AG04450 (cell line): Measurements from ENCODE around the gene CPN2. TPM values are rescaled to one million over a fixed set of nuclear protein-coding genes. Genes with fewer than 3 reads are reported as not detected.

Experiments used
- CTCF ChIA-PET: fragments of 300-600, 350-600 bp; formaldehyde crosslinking; extraction: SDS; loops from one replicate; lab custom pipeline; 2022; ENCODE audit warnings: antibody characterized with exemption, inconsistent platforms; lab: Charles Lee
- POLR2A ChIA-PET: fragments of 350-600 bp; formaldehyde crosslinking; extraction: SDS; loops from one replicate; lab custom pipeline; 2021; ENCODE audit warnings: antibody characterized with exemption, inconsistent platforms; lab: Yijun Ruan, JAX
- DNase-seq: peaks from one replicate; pipeline ENCODE4 v3.0.0-alpha.2; 2011; ENCODE audit warnings: low read depth, low spot score
- H3K27ac ChIP-seq: one replicate; pipeline ENCODE4 v1.5.1; 2012; ENCODE audit warnings: low read depth, low read length, control low read depth
- H3K27me3 ChIP-seq: one replicate; pipeline ENCODE4 v1.6.0; 2012; ENCODE audit warnings: low read length; ENCODE audit not compliant: control insufficient read depth, insufficient read depth
- H3K4me3 ChIP-seq: 2 replicates; pipeline ENCODE4 v1.5.1; 2011; ENCODE audit warnings: mild to moderate bottlenecking, low read depth, low read length, control low read depth
- H3K9me3 ChIP-seq: 2 replicates; pipeline ENCODE4 v1.5.1; 2012; ENCODE audit warnings: low read length; ENCODE audit not compliant: control insufficient read depth, insufficient read depth
- polyA plus RNA-seq: library from polyadenylated mRNA; depleted of rRNA; stranded (reverse); fragments of >200 nt; gene quantifications from 2 replicates; pipeline ENCODE4 v1.2.3, GENCODE V29; 2011
- TF ChIP-seq, protein P1 (sequence below): IDR thresholded peaks from 2 replicates; pipeline ENCODE4 v1.5.1; 2011; ENCODE audit warnings: low read depth, low read length, control low read depth, inconsistent platforms

The CPN2 gene
- polyA plus RNA-seq, 1 experiment = not detected

GRCh38 chr3:194396859-194397756 lies 46.0 kb upstream of the CPN2 start:
- Histone ChIP-seq H3K27me3 (peaks cover 23% of the 10 kb centered on the region), H3K9me3 (no peaks in the 10 kb centered on the region), H3K4me3 (no peak overlapping the region), H3K27ac (no peak overlapping the region)
- POLR2A ChIA-PET = no interaction called here
- no peak for DNase-seq
- CTCF ChIA-PET = interaction anchor here (0.5 to 6.7 kb wide), 8 partner anchors 9 to 616 kb away, joined by 3 to 69 read pairs (median 8); no protein-coding TSS in a partner anchor
- TF ChIP-seq, protein P1, sequence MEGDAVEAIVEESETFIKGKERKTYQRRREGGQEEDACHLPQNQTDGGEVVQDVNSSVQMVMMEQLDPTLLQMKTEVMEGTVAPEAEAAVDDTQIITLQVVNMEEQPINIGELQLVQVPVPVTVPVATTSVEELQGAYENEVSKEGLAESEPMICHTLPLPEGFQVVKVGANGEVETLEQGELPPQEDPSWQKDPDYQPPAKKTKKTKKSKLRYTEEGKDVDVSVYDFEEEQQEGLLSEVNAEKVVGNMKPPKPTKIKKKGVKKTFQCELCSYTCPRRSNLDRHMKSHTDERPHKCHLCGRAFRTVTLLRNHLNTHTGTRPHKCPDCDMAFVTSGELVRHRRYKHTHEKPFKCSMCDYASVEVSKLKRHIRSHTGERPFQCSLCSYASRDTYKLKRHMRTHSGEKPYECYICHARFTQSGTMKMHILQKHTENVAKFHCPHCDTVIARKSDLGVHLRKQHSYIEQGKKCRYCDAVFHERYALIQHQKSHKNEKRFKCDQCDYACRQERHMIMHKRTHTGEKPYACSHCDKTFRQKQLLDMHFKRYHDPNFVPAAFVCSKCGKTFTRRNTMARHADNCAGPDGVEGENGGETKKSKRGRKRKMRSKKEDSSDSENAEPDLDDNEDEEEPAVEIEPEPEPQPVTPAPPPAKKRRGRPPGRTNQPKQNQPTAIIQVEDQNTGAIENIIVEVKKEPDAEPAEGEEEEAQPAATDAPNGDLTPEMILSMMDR = no peak

DNA sequence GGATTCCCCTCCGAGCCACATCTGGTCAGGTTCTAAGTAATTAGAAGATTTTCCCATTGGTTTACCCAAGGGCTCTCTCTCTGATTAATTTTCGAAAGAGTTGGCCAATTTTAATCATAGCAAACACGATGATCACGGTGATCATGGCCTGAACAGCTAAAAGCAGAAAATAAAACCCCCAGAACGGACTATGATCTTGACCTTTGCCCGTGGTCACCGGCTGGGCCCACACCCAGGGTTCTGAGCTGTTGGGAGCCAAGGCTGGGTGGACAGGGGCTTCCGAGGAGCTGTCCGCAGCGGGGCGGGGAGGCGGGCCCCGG lies 45.4 kb upstream of the CPN2 start:
- Histone ChIP-seq H3K9me3 (peaks cover 3% of the 10 kb centered on the region; the same call in 1 of the 2 replicates), H3K27ac (peak overlapping the region; percentile 21), H3K4me3 (no peak overlapping the region), H3K27me3 (peaks cover 23% of the 10 kb centered on the region)
- CTCF ChIA-PET = interaction anchor here (1.8 to 6.7 kb wide), 6 partner anchors 8 to 63 kb away, joined by 5 to 69 read pairs (median 8); no protein-coding TSS in a partner anchor
- POLR2A ChIA-PET = no interaction called here
- TF ChIP-seq, protein P1 = no peak
- no peak for DNase-seq

DNA sequence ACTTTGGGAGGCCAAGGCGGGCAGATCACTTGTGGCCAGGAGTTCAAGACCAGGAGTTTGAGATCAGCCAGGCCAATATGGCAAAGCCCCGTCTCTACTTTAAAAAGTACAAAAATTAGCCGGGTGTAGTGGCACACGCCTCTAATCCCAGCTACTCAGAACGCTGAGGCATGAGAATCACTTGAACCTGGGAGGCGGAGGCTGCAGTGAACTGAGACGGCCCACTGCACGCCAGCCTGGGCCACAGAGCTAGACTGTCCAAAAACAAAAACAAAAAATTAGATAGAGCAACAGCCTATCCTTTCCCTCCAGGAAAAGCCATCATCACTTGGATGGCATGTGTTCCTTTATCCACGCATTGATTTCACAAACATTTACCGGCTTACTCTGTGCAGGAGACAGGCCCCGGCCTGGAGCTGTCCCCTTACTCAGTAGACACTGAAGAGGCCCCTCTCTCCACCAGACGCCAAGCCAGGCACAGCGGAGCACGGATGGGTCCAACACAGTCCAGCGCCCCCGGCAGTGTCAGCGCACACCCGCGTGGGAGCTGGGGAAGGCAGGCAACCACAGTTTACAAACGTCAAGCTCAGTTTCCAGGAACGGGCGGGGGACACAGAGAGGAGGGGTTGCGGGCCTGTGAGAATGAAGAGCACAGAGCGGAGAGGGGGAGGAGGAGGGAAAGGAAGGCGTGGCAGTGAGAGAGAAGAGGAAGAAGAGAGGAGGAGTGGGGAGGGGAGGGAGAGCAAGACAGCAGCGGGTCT lies 44.8 kb upstream of the CPN2 start:
- POLR2A ChIA-PET = no interaction called here
- Histone ChIP-seq H3K9me3 (peaks cover 3% of the 10 kb centered on the region; the same call in 1 of the 2 replicates), H3K27me3 (peaks cover 23% of the 10 kb centered on the region), H3K27ac (peak overlapping the region; percentile 21), H3K4me3 (no peak overlapping the region)
- DNase-seq = no peak
- CTCF ChIA-PET = interaction anchor here (0.7 to 6.7 kb wide), 8 partner anchors 8 to 62 kb away, joined by 3 to 69 read pairs (median 8); no protein-coding TSS in a partner anchor
- TF ChIP-seq, protein P1 = no peak

DNA sequence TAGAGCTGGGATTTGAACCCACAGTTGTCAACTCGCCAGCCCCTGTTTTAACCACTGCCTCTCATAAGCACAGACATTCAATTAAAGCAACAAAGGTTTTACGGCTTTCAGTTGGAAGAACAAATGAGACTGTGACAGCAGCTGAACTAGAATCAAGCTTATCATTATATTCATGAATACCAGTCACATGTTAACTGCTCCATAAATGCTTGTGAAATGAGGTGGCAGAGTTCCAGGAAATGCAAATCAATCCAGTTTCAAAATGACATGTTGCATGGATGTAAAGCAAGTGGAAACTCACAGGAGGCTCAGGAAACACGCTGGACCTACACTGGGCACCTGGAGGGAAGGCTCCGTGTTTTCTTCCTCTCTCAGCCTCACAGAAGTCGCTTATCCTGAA lies 44.1 kb upstream of the CPN2 start:
- CTCF ChIA-PET = interaction anchor here (0.9 to 6.7 kb wide), 6 partner anchors 9 to 55 kb away, joined by 3 to 69 read pairs (median 8); no protein-coding TSS in a partner anchor
- H3K27ac ChIP-seq = no peak overlapping the region
- TF ChIP-seq, protein P1 = no peak
- DNase-seq = no peak
- peaks cover 3% of the 10 kb centered on the region; the same call in 1 of the 2 replicates for H3K9me3 ChIP-seq
- H3K27me3 ChIP-seq = peaks cover 25% of the 10 kb centered on the region
- H3K4me3 ChIP-seq = no peak overlapping the region
- POLR2A ChIA-PET = no interaction called here
